Tibial artery (tissue), 4 donors: Measurements from ENCODE around the gene BCL11B.

Experiments
- DNase-seq, 2 donors: peaks; one replicate each; pipeline ENCODE4 v3.0.0-alpha.2; 2019
- H3K27ac ChIP-seq, 2 donors: fragments of 200-600 bp; sonication (generic) in 1 of 2; 1 replicate in 1 of 2; 2 replicates in 1 of 2; pipeline ENCODE4 v1.5.1; 2018 to 2019; ENCODE audit warnings: mild to moderate bottlenecking in 1 of 2
- H3K27me3 ChIP-seq, 2 donors: fragments of 200-600 bp; sonication (generic) in 1 of 2; one replicate each; pipeline versions ENCODE4 v1.5.1 to v1.6.0; 2016 to 2019
- H3K36me3 ChIP-seq, 3 donors: fragments of 200-600 bp; sonication (generic) in 2 of 3; one replicate each; pipeline ENCODE4 v1.5.1; 2016 to 2019; ENCODE audit warnings: mild to moderate bottlenecking in 2 of 3
- H3K4me1 ChIP-seq, 4 donors: fragments of 200-600 bp; sonication (generic) in 2 of 4; 1 replicate in 3 of 4; 2 replicates in 1 of 4; pipeline ENCODE4 v1.5.1; 2016 to 2019
- H3K4me3 ChIP-seq, 2 donors: fragments of 200-600 bp; sonication (generic) in 1 of 2; 1 replicate in 1 of 2; 2 replicates in 1 of 2; pipeline ENCODE4 v1.5.1; 2018 to 2019; ENCODE audit warnings: mild to moderate bottlenecking in 2 of 2
- H3K9me3 ChIP-seq, 3 donors: fragments of 200-600 bp; sonication (generic) in 1 of 3; one replicate each; pipeline ENCODE4 v1.5.1; 2016 to 2019
- intact Hi-C: fragments of 100-400 bp; cut with DNase I; formaldehyde crosslinking; loops from one replicate; pipeline ENCODE4 v1.15.0; 2023; ENCODE audit warnings: low total_unique reads
- TF ChIP-seq, protein P1 (sequence below), 2 experiments: fragments of 200-600 bp in 1 of 2; fragments of 450-650 bp in 1 of 2; IDR thresholded peaks; one replicate each; pipeline ENCODE4 v1.5.1; 2017 to 2019; ENCODE audit warnings: antibody characterized with exemption in 2 of 2, mild to moderate bottlenecking in 1 of 2, moderate library complexity in 1 of 2

The BCL11B gene

DNA sequence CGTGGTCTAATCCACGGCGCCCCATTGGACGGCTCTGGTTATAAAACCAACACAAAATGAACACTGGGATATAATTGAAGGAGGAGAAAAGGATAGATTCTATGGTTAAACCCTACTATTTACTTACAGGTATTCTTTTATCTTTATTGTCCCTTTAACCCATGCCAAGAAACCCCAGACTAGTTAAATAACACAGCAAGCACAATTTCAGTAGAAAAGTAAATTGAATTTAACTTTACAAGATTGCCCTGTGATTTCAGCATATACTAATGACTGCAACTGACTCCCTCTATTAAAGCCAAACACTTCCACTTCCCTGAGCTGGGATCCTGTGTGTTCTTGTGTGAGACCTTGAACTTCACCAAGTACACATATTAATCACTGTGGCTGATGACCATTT lies 45.3 kb downstream of the BCL11B start:
- no peak for DNase-seq
- TF ChIP-seq, protein P1, sequence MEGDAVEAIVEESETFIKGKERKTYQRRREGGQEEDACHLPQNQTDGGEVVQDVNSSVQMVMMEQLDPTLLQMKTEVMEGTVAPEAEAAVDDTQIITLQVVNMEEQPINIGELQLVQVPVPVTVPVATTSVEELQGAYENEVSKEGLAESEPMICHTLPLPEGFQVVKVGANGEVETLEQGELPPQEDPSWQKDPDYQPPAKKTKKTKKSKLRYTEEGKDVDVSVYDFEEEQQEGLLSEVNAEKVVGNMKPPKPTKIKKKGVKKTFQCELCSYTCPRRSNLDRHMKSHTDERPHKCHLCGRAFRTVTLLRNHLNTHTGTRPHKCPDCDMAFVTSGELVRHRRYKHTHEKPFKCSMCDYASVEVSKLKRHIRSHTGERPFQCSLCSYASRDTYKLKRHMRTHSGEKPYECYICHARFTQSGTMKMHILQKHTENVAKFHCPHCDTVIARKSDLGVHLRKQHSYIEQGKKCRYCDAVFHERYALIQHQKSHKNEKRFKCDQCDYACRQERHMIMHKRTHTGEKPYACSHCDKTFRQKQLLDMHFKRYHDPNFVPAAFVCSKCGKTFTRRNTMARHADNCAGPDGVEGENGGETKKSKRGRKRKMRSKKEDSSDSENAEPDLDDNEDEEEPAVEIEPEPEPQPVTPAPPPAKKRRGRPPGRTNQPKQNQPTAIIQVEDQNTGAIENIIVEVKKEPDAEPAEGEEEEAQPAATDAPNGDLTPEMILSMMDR (IDR thresholded peaks at IDR 0.05), result no peak

DNA sequence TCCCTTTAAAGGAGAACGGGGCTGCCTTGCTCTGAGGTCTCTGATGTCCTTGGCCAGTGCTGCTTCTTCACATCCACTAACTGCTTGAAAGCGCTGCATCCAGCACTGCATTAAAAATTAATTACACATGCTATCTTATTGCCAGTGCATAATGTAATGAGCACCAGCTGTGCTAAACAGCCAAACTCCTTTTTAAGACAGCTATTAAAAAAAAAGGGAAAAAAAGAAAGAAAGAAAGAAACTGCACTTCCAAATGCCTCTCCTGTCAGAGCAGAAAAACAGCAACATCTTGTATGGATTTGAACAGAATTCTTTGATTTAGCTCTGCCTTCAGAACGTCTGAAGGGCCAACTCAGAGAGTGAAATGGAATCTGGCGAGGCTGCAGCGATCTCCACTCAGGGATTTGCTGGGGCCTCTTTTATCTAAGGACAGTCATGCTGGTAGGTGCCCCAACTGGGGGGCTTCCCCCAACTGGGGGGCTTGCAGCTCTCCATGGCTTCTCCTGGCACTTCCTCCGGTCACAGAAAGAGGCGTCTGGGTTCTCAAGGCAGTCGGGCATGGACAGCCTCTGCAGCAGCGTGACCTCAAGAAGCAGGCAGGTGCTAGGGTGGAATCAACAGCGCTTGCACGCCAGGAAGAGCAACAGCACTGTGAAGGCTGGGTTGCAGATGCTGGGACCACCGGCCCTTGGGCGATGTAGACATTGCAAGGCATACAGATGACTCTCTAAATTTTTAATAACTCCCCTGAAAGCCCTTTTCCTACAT lies 46.4 kb downstream of the BCL11B start:
- DNase-seq, result peak in 1 of 2 donors; percentile 48
- H3K27me3 ChIP-seq, result peaks cover 0 to 8% of the 10 kb centered on the region in 2 donors
- TF ChIP-seq, protein P1 (IDR thresholded peaks at IDR 0.05), result no peak
- no peak overlapping the region for H3K4me3 ChIP-seq
- H3K36me3 ChIP-seq, result no peaks in the 10 kb centered on the region
- H3K27ac ChIP-seq, result no peak overlapping the region
- H3K4me1 ChIP-seq, result no peaks in the 10 kb centered on the region
- H3K9me3 ChIP-seq, result no peaks in the 10 kb centered on the region
- intact Hi-C loops, result no loop called here

More for the DNA sequence above, 45.3 kb downstream of the BCL11B start:
- H3K9me3 ChIP-seq, result no peaks in the 10 kb centered on the region
- H3K36me3 ChIP-seq, result no peaks in the 10 kb centered on the region
- no peak overlapping the region for H3K27ac ChIP-seq
- peaks cover 0 to 8% (median 0%) of the 10 kb centered on the region in 4 donors for H3K4me1 ChIP-seq
- H3K4me3 ChIP-seq, result no peak overlapping the region
- intact Hi-C loops, result no loop called here
- peaks cover 0 to 19% of the 10 kb centered on the region in 2 donors for H3K27me3 ChIP-seq

DNA sequence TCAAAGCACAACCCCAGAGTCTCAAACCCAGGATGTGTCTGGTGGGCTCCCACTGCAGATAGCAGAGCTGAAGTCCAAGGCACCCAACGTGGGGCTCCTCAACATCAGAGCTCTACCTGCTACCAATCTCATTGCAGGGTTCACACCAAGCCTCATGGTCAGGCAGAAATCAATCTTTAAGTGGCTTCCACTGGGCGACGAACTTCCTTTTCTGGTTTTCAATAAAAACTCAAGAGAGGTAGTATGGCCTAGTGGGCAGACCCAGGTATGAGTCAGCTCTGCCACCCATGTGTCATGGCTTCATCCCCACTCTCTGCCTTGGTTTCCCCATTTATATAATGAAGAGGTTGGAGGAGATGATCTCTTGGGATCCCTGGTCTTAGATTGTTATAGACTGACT lies 47.0 kb downstream of the BCL11B start:
- Histone ChIP-seq H3K4me3 (no peak overlapping the region), H3K36me3 (no peaks in the 10 kb centered on the region), H3K27me3 (peaks cover 0 to 6% of the 10 kb centered on the region in 2 donors), H3K4me1 (no peaks in the 10 kb centered on the region), H3K27ac (no peak overlapping the region), H3K9me3 (no peaks in the 10 kb centered on the region)
- no peak for DNase-seq
- TF ChIP-seq, protein P1 (IDR thresholded peaks at IDR 0.05), result no peak
- intact Hi-C loops, result no loop called here

DNA sequence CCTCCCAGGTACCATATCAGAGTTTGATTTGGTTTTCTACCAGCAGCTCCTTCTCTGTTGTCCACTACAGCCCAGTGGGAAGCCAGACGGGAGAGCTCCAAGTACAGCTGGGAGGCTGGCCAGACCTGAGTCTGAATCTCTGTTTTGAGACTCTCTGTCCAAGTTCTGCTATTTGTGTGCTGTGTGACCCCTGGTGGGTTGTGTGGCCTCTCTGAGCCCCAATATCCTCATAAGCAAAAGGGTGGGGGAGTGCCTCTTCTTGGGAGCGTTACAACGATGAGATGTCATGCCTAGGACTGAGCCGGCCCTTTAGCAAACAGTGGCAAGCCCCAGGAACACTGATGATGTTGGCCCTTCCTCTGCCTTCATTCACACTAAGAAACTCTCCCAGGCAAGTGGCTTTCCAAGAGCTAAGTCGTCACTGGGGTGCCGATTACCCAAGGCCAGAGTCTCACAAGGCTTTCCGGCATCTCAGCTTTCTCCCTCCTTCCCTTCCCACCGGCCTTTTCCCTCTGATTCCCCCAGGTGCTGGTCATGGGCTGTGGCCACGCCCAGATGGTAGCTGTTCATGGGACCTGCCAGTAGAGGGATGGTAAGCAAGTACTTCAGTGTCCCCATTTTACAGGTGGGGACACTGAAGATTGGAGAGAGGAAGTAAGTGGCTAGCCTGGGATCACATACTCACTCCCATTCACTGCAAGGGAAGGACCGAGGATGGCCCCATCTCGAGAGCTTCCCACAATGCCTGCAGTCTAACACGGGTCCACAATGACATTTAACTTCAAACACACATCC lies 47.7 kb downstream of the BCL11B start:
- H3K27me3 ChIP-seq, result peaks cover 0 to 6% of the 10 kb centered on the region in 2 donors
- H3K9me3 ChIP-seq, result no peaks in the 10 kb centered on the region
- no peak overlapping the region for H3K27ac ChIP-seq
- intact Hi-C loops, result no loop called here
- H3K4me3 ChIP-seq, result no peak overlapping the region
- TF ChIP-seq, protein P1 (IDR thresholded peaks at IDR 0.05), result no peak
- H3K36me3 ChIP-seq, result no peaks in the 10 kb centered on the region
- no peaks in the 10 kb centered on the region for H3K4me1 ChIP-seq
- DNase-seq, result peak in 1 of 2 donors; percentile 48

DNA sequence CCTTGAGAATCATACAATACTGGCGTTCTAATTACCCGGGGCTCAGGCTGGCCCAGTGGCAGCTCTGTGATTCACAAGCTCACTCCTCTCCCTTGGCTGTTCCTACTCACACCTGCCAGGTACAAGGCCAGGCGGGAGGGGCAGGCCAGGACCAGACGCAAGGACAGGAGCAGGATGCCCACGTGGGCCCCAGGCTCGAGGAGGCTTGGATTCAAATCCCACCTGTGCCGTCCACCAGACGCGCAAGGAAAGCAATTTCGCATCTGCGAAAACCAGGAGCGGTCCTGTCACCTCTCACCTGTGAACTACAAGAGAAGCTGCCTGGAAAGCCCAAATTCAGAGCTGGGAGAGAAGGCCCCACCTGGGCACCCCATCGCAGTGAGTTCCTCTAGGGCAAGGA lies 50.6 kb downstream of the BCL11B start:
- DNase-seq, result no peak
- H3K9me3 ChIP-seq, result no peaks in the 10 kb centered on the region
- TF ChIP-seq, protein P1 (IDR thresholded peaks at IDR 0.05), result no peak
- no peak overlapping the region for H3K27ac ChIP-seq
- H3K4me3 ChIP-seq, result no peak overlapping the region
- intact Hi-C loops, result no loop called here
- no peaks in the 10 kb centered on the region for H3K36me3 ChIP-seq
- peaks cover 0 to 15% (median 10%) of the 10 kb centered on the region in 4 donors for H3K4me1 ChIP-seq
- peaks cover 0 to 6% of the 10 kb centered on the region in 2 donors for H3K27me3 ChIP-seq
